Skin epidermis (tissue), 12 donors: ENCODE measurements around the gene CIBAR2.
A peak's percentile ranks its signal among the peaks of the same experiment; 100 is the strongest.

Experiments used
- H3K27ac ChIP-seq, 21 experiments: fragments of 200-600 bp; sonication (generic) in 11 of 21; one replicate each; pipeline ENCODE4 v1.5.0; 2020; ENCODE audit warnings: mild to moderate bottlenecking in 3 of 21, inconsistent platforms in 2 of 21, moderate library complexity in 2 of 21
- H3K4me3 ChIP-seq, 7 experiments: fragments of 200-600 bp; sonication (generic) in 2 of 7; one replicate each; pipeline ENCODE4 v1.5.0; 2020; ENCODE audit warnings: inconsistent platforms in 2 of 7, mild to moderate bottlenecking in 2 of 7, moderate library complexity in 1 of 7

The CIBAR2 gene

GRCh38 chr16:85088570-85089199, 23.6 kb downstream of the CIBAR2 start:
- no peak overlapping the region for H3K27ac ChIP-seq
- H3K4me3 ChIP-seq = no peak overlapping the region

GRCh38 chr16:85087899-85088569, 24.2 kb downstream of the CIBAR2 start:
- no peak overlapping the region for H3K4me3 ChIP-seq
- H3K27ac ChIP-seq = no peak overlapping the region

DNA sequence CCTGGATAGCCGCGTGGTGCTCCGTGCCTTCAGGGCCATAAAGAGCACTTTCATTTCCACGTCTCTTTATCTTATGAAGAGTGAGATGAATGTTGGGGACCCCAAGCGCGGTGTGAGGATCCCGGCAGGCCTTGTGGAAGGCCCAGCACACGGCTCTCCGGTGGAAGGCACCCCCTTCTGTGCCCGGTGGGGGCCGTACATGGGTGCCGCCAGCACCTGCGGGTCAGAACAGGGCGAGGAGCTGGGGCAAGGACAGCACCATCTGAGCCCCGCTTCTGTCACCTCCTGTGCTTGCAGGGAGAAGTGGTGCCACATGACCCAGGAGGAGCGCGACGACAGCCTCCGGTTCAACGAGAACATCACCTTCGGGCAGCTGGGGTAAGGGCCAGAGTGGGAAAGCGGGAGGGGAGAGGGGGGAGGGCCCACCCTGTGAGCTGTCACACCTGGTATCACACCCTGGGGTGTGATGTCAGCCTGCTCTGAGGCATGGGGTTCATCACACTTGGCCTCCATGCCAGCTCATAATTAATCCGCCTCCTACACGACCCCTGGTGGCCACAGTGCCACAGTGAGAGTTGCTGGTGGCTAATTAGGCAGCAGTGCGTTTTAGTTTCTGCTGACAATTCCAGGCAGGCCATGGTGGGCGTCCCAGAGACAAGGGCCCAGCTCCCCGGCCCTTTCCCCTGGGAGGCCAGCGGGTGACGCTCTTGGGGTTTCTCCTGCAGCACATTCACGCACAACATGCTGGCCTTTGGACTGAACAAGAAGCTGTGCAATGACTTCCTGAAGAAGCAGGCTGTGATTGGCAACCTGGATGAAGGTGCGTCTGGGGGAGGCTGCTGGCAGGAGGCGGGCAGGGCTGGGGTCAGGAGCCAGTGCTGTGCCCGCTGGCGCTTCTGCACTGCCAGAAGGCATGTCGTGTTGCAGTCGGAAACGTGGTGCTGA, 25.7 kb downstream of the CIBAR2 start:
- Histone ChIP-seq H3K27ac (no peak overlapping the region), H3K4me3 (no peak overlapping the region)

- no peak overlapping the region for H3K4me3 ChIP-seq
- H3K27ac ChIP-seq = no peak overlapping the region
These were observed 26.6 kb downstream of the CIBAR2 start for GRCh38 chr16:85085721-85086120.

GRCh38 chr16:85084841-85085510, 27.3 kb downstream of the CIBAR2 start:
- H3K4me3 ChIP-seq = no peak overlapping the region
- no peak overlapping the region for H3K27ac ChIP-seq

- no peak overlapping the region for H3K4me3 ChIP-seq
- no peak overlapping the region for H3K27ac ChIP-seq
These were observed 29.1 kb downstream of the CIBAR2 start for GRCh38 chr16:85083051-85083639.

GRCh38 chr16:85082173-85083050, 29.9 kb downstream of the CIBAR2 start:
- Histone ChIP-seq H3K4me3 (no peak overlapping the region), H3K27ac (no peak overlapping the region)

GRCh38 chr16:85081765-85082164, 30.5 kb downstream of the CIBAR2 start:
- no peak overlapping the region for H3K27ac ChIP-seq
- no peak overlapping the region for H3K4me3 ChIP-seq

- Histone ChIP-seq H3K27ac (no peak overlapping the region), H3K4me3 (no peak overlapping the region)
These were observed 31.2 kb downstream of the CIBAR2 start for GRCh38 chr16:85081038-85081437.

DNA sequence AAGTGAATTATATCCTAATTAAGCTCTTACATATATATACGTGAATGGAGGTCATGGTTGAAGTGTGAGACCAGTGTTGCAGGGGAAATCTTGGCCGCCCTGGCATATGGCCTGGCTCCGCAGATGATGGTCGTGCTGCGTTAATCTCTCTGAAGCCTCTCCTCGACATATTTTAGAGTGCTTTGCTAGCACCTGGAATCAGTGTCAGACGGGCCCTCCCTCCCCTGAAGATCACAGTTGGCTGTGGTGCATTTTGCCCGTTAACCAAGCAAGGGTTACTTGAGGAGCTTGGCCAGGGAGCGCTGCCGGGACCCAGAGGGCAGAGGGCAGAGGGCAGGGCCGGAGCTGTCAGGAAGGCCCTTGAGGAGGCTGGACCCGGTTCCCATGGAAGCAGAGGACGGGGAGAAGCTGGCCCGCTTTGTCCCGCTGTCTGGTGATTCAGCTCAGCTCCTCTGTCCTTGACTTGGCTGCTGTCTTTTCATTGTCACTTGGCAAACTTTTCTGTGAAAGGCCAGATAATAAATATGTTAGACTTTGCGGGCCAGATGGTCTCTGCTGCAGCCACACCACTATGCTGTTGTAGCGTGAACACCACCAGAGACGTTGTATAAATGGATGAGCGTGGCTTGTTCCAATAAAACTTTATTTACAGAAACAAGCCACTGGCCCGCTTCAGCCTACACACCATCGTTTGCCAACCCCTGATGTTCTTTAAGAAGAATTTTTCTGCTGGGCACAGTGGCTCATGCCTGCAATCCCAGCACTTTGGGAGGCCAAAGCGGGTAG, 32.3 kb downstream of the CIBAR2 start:
- no peak overlapping the region for H3K4me3 ChIP-seq
- no peak overlapping the region for H3K27ac ChIP-seq

DNA sequence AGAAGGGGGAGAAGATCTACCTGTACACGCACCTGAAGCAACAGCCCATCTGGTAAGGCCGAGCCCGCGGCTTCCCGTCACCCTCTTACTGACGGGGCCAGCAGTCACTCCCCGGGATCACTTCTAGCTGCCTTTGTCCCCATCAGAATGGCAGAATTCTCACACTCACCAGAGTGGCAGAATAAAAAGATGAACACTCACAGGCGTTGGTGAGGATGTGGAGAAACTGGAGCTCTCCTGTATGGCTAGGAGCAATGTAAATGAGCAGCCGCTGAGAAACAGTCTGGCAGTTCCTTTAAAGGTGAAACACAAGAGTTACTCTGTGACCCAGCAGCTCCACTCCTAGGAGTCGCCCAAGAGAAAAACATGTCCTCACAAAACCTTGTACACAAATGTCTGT, 33.3 kb downstream of the CIBAR2 start:
- Histone ChIP-seq H3K27ac (no peak overlapping the region), H3K4me3 (no peak overlapping the region)

- no peak overlapping the region for H3K4me3 ChIP-seq
- no peak overlapping the region for H3K27ac ChIP-seq
These were observed 34.0 kb downstream of the CIBAR2 start for GRCh38 chr16:85078226-85078625.

- no peak overlapping the region for H3K4me3 ChIP-seq
- H3K27ac ChIP-seq = no peak overlapping the region
These were observed 34.6 kb downstream of the CIBAR2 start for GRCh38 chr16:85077576-85078125.

GRCh38 chr16:85077039-85077438, 35.2 kb downstream of the CIBAR2 start:
- H3K27ac ChIP-seq = no peak overlapping the region
- H3K4me3 ChIP-seq = no peak overlapping the region

- Histone ChIP-seq H3K27ac (no peak overlapping the region), H3K4me3 (no peak overlapping the region)
These were observed 36.9 kb downstream of the CIBAR2 start for GRCh38 chr16:85075236-85075924.

DNA sequence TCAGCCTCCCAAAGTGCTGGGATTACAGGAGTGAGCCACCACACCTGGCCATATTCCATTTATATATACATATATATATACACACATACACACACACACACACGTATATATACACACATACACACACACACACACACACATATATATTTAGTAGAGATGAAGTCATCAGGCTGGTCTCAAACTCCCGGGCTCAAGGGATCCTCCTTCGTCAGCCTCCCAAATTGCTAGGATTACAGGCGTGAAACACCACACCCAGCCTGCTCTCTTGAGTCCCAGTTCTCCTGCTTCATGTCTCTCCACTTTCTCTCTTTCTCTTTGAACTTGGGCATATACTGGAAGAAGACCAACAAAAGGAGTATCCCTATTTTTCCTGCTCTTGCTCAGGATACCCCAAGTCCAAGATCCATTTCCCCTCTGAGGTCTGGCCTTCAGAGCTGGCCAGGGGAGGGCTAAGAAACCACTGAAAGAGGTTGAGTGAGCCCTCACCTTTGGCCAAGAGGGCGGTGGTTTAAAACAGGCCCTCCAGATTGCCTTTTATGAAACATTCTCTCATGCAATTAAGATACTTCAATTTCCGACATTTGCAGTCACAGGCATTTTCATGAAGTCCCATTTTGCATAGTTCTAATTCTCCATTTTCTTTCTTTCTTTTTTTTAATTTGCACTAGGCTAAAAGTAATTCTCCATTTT, 37.9 kb downstream of the CIBAR2 start:
- H3K4me3 ChIP-seq = no peak overlapping the region
- H3K27ac ChIP-seq = no peak overlapping the region

DNA sequence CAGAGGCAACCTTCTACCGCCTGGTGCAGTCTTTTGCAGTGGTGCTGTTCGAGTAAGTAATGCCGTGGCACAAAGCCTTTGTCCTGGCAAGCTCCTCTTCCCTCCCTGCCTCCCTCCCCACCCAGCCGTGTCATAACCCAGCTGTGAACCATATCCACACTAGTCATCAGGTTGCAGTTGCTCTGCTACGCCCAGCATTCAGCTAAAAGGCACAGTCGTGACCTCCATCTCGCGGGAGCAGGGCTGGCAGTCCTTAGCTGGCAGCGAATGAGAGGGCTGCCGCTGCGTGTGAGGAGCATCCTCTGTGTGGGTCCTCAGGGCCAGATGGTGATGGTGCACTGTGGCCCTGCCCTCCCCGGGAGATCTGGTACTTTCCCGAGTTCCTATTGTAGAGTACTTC, 39.3 kb downstream of the CIBAR2 start:
- Histone ChIP-seq H3K27ac (peak overlapping the region in 1 of 21 experiments; percentile 36), H3K4me3 (no peak overlapping the region)
